HG03039 (cell line): ENCODE results near the gene C9orf50.

Experiments used
- ATAC-seq: cut with Tn5 transposase; IDR thresholded peaks from one replicate; pipeline ENCODE4 v1.9.1; 2021; ENCODE audit warnings: mild to moderate bottlenecking, moderate library complexity; ENCODE audit not compliant: unreplicated experiment

Gene C9orf50

DNA sequence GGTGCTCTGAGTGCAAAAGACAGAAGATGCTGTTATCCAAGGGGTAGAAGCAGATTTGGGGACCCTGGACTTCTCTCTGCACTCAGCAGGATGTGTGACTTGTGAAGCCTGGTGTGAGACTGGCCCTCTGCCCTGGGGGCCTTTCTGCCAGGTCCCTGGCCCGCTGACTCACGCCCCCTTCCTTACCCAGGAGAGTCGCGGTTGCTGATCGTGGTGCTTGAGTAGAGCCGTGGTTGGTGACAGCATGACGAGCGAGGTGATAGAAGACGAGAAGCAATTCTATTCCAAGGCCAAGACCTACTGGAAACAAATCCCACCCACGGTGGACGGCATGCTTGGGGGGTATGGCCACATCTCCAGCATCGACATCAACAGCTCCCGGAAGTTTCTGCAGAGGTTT is 11.6 kb upstream of the C9orf50 start:
- no peak for ATAC-seq

DNA sequence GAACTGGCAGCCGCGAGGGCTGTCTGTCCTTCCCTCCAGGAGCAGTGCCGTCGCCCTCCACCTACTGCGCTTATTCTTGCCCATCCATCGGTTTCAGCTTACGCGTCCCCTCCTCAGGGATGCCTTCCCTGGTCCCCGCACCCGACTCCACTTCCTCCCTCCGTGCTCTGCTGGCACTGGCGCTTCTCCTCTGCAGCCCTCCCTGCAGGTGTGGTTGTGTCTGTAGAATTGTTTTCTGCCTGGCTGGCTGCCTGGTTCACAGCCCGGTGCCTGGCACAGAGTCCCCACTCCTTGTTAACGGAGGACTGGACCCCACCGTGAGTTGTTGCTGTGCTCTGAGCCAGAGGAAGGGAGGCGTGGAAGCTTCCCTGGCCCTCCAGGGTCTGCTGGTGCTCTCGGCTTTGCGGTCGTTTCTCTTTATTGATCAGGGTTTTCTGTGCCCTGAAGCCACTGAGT is 10.8 kb upstream of the C9orf50 start:
- ATAC-seq = no peak

DNA sequence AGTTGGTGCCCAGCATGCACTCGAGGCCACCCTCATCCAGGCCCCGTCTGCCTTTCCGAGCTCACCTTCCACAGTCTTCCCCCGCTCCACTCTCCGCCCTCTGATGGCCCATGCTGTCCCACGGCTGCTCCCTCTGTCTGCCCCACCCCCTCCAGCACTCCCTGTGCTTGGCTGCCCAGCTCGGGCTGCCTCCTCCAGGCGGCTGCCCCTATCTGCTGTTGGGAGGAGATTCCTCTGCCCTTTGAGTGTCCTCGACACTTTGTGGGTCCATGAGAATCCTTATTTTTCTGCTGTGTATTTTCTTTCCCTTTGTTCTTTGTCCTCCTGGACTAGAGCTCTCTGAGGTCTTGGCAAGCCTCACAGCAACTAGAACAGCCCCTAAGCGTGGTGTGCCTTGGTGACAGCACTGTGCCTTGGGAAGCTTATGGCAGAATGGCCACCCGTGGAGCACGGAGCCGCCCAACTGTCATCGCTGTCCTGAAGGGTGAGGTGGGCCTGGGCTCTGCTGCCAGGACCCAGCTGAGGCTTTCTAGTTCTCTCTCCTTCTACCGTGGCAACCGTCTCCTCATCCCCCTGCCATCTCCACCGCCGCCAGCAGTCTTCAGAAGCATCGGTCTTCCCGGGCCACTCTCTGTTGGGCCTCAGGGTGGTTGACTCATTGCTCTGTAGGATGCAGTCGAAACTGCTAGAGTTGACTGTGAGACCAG is 10.2 kb upstream of the C9orf50 start:
- ATAC-seq = no peak

DNA sequence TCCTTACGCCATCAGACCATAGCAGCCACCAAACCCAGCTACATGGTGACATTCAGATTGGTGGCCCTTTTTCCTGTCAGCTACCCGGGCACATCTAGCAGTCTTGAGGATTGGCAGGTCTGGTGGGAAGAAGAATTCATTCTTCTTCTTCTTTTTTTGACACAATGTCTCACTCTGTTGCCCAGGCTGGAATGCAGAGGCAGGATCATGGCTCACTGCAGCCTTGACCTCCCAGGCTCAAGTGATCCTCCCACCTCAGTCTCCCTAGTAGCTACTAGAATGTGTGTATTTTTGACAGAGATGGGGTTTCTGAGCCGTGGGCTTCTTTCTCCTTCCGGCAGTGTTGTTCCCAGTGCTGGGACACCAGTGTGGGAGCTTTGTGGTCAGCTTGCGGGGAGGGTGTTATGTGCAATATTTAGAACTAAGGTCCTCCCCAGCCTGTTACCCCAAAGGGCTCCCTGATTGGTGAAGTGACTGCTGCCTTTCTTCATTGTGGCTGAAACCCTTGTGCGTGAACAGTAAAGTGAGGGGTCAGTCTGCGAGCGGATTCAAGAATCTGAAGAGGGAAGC is 8.4 kb upstream of the C9orf50 start:
- ATAC-seq = no peak

DNA sequence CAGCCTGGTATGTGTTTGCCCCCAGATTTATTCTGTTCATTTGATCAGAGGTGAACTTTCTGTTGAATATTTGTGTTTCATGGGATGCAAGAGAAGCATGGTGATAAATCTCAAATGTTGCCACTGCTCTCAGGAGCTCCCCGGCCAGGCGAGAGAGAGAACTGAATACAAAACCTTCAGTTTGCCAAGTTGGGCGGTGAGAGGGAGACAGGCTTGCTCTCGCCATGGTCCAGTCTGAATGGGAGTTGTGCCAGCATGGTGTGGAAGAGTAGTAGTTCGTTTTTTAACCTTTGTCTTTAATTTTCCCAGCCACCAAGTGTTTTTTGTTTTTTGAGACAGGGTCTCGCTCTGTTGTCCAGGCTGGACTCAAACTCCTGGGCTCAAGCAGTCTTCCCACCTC is 7.8 kb upstream of the C9orf50 start:
- ATAC-seq = no peak

DNA sequence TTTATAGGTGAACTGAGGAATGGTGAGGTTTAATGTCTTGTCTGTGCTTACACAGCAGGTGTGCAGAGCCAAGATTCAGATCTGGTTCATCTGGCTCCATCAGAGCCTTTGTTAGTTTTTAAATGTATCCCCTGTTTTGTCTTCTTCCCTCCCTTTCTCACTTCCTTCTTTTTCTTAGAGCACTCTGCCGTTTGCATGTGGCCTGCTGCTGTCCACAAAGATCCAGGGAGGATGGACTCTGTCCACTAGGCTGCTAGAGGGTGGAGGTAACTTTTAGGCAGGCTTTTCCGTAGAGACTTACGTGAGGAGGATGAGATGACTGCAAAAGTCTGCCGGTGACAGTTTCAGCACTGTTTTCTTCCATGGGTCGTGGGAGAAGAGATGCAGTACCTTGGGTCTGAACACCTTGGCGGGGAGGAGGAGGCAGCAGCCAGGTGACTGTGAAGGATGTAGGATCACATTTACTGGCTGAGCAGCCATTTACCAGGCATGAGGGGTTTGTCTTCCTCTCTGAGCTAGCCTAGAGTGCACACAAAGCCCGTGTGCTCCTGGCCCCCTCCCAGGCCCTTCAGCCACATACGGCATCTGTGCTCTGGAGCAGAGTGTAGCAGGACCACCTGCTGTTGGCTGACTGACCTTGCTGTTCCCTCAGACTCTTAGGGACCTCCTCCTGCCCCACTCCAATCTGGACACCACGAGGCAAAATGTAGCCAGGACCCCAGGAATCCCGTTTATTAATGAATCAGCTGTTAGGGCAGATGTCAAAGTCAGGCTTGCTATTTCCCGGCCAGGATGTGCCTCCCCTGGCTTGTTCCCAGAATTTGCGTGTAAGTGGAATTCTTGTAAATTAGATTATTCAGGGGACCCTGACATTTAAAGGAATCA is 6.9 kb upstream of the C9orf50 start:
- ATAC-seq = no peak

DNA sequence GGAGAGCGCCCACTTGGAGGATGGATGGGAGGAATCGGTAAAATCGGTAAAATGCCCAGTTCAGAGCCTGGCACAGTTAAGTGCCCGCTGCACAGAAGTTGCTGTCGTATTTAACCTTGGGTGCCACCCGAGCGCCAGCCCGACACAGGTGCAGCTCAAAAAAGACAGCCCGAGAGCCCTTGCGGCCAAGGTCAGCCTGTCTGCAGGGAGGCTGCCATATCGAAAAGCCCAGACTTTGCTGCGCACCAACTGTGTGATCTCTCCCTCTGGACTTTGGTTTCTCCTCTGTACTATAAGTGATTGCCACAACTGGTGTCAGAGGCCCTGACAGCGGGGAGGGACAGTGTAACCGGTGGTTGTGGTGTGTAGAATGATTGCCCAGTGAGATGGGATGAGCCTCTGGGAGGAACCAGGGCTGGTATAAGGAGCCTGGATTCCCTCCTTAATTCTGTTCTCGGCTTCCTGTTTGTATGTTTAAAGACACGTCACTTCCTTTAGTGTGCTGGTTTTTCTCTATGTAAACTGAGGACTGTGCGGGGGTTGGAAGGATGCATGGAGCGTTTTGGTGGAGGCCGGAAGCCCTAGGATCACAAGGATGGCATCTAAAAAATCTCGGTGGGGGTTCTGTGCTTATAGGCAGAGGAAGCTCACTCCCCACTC is 5.9 kb upstream of the C9orf50 start:
- peak; percentile 5 for ATAC-seq

DNA sequence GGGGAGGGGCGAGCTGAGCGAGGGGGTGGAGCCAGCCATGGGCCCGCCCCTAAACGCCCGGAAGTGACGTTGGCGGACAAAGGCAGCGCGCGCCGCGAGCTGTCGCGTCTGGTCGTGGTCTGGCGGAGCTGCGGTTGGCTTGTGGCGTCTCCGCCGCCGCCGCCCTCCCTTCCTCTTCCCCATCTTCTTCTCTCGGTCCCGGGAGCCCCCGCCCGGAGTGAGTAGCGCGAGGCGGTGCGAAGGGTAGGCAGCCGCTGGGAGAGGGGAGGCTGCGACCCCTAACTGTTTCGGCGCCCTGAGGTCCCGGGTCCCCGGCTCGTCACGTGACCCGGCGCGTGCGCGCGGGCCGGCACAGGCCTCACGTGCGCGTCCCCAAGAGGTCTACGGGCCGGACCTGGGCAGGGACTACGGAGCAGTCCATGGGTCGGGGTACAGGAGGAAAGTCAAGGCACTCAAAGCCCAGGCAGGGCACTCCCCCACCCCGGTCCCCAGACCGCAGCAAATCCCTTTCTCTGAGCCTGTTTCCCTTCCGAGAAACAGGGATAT is 5.3 kb upstream of the C9orf50 start, which contains the start of gene NTMT1:
NTMT1 (plus strand) TSS at position 85 of the 546 bp plus-strand sequence. CDS start 6,541 bp downstream, outside the sequence.
- ATAC-seq = peak; percentile 64

DNA sequence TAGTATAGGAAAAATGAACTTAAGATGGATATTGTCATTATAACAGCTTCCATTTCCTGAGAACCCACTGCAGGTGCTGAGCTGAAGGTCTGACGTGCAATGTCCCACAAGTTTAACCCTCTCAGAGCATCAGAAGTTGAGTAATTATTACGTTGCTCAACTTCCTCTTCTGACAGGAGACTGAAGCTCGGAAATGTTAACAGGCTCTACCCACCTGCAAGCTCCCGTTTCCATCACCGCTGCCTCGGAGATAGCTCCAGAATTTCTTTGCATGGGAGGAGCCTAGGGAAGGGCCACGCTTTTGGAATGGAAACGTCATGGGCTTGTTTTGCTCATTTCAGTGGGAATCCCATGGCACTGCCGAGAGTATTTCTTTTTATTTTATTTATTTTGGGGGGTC is 4.0 kb upstream of the C9orf50 start:
- ATAC-seq = no peak

DNA sequence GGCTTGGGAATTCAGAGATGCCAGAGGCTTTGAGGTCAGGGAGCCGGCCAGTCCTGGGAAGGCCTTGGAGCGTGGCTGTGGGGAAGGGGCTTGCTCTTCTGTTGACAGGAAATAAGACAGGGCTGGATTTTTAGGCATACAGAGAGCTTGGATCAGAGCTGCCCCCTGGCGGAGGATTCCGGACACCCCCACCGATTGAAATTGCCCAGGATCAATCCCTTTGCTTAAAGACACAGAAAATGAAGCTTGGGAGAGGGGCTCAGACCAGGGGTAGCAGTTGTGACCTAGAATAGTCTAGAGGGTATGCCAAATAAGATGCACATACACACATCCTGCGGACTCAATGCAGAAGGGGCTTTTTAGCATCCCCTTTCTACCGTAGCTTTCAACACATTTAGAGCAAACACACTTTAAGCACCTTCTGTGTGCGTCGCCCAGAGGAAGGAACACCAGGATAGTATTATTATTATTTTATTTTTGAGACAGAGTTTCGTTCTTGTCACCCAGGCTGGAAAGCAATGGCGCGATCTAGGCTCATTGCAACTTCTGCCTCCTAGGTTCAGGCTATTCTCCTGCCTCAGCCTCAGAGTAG is 3.4 kb upstream of the C9orf50 start:
- no peak for ATAC-seq

DNA sequence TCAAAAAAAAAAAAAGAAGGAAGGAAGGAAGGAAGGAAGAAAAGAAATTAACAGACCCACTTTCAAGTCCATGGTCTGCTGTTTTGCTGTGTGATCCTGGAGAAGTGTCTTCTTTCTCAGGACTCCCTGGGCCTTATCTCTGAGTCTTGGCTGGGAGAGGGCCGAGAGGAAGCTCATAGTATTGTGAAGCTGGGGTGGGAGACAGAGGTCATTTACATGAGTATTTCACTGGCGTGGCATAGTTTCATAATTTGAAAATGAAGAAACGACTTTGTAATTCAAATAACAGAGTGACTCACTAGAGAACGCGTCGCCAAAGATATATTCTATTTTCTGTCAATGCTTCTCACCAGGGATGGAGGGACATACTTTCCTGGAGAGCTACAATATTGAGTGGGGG is 2.4 kb upstream of the C9orf50 start:
- ATAC-seq = no peak

DNA sequence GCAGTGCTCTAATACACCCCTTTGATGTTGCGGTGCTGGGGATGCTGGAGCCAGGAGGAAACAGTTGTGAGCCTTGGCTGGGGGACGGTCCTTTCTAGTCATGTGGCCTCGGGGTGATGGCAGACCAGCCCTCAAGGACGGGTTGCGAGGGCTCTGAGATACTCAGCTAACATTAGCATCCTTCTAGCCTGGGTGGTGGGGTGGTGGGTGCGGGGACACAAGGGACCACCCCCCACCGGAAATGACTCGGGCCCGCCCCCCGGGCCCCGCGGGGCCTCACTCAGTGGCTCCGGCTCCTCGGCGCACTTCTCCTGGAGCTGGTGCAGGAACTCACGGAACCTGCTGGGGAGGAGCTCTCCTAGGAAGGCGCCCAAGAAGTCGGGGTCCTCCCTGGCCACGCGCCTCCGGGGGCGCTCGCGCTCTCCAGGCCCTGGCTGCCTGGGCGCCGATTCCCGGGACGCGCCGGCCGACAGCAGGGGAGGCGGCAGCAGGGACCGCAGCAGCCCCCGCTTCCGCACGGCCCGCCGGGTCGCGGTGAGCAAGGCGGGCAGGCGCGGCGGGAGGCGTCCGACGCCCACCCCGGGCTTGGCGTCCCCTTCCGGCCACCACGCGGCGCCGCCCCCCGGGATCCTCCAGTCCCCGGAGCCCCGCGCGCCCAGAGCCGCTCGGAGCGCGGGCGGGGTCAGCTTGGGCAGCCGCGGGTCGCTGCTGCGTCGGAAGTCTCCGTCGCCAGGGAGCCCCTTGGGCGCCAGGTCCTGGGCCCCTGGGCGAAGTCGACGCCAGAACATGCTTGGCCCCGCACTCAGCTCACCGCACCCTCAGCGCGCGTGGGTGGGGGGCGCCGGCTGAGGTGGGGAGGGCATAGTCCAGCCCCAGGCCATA is 873 bp downstream of the C9orf50 start:
- ATAC-seq = no peak

DNA sequence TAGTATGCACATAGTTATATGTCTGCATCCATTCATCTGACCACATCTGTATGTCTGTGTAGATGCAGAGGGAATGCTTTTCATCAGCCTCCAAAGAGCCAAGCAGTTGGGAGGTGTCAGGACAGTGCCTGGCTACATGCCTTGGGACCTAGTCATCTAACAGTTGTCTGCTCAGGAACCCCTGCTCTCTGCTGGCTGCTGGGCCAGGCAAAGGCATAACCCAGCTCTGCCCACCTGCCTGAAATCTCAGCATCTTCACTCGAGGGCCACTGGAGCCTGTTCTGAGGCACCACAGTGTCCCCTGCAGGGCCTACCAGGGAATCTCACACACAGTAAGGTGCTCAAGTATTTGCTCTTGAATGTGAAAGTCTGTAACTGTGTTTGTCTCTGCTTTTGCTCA is 3.7 kb downstream of the C9orf50 start:
- no peak for ATAC-seq

DNA sequence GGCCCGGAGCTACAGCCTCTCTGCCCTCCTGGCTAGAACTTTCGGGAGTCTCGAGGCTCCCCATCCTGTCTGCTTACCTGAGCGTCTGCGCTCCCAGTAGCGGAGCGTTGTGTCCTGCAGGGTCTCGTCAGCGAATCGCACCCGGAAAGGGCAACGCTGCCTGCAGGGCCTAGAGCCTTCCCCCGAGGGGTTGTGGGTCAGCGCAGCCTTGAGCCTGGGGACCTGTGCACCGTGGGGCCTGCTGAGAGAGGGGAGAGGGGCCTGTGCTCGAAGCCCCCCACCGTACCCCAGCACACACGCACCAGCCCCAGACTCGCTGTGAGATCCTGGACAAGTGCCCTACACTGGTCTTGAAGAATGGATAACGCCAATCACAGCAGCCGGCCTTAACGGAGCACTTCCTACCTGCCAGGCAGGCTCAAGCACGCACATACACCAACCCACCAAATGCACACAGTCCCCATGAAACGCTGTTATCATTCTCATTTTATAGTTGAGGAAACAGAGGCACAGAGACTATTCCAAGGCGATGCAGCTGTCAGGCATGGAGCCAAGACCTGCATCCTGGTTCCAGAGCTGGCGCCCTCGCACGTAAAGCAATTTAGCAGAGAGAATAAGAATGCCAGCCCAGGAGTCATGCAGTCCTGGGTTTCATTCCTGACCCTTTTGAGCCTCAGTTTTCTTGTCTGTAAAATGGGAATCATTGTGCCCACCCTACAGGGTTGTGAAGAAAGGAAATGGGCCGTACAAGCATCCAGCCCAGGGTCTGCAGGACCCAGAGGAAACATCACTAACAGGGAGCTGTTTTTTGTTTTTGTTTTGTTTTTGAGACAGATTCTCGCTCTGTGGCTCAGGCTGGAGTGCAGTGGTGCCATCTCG is 5.3 kb downstream of the C9orf50 start:
- no peak for ATAC-seq

DNA sequence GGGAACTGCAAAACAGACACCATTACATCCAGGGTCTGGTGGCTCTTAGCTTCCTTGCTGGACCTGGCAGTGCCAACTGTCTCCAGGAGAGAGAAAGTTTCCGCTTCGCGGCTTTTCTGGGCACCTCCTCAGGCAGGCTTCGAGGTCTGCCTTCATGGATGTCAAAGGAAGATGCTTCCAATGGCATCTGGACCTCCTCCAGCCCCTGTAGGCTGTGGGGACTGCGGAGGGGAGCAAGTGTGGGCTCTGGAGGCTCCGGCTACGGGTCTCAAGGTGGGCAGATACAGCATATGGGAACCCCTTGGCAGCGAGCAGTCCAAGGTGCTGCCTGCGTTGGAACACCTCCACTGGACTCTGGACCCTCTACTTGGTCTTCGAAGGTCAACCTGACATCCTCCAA is 6.0 kb downstream of the C9orf50 start:
- ATAC-seq = no peak

DNA sequence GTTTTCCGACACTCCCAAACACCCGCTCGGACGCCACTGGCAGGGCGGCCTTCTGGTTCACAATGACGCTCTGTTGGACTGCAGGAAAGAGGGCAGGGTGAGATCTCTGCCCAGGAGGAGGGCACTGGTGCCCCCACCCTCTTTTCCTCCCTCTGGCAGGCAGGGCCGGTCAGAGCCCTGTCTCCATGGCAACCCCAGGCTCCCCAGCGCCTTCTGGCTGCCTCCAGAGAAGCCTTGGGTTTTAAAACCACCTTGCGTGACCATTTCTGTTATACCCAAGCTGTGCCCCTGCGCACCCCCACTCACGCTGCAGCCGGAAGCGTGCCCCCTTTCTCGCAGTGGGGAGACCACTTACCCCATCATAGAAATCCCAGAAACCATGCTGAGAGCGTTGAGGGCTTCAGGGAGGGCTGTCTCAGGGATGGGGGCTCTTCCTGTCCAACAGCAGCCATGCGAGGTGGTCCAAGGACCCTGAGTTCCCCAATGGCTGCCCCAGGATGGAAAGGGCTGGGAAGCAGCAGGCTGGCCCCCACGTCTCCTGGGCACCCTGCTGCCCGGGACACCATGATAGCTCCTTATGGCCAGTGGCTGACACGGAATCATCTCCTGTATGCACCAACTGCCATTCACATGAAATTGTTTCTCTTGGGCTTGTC is 7.3 kb downstream of the C9orf50 start:
- no peak for ATAC-seq

DNA sequence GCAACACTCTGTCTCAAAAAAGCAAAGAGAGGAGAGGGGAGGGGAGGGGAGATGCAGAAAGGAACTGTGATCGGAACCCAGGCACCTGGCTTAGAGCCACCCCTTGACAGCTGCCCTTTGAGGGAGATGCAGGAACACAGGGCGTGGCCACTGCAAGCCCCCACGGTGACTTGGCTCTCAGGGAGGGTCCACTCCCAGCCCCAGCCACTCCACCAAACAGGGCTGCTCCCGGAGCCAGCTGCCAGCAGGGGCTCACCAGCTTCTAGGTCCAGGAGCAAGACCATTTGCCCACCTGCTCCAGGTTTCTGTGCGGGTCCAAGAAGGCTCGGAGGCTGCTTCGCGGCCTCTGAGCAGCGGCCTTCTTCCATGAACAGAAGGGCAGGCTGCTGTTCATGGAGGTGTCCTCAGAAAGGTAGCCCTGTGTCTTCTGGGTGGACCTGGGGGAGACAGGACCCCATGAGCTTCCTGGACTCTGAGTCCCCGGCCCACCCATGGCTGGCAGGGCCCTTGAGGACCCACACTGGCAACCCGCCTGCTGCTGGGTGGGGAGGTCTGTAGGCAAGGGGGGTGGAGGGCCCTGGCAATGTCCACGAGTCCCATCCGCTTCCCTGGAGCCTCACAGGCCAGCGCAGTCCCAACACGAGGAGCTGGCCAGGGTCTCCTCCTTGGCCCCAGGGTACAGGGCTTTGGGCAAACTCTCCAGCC is 7.9 kb downstream of the C9orf50 start:
- no peak for ATAC-seq
